Endodermal cell (in vitro differentiated cells): ENCODE results near the gene OPHN1. TPM values are rescaled to one million over a fixed set of nuclear protein-coding genes. Genes with fewer than 3 reads are reported as not detected.

Experiments
- DNase-seq: peaks from one replicate; pipeline ENCODE4 v3.0.0-alpha.2; 2017
- H3K27ac ChIP-seq: 2 replicates; pipeline ENCODE4 v1.5.1; 2013; ENCODE audit warnings: mild to moderate bottlenecking, low read depth, low read length, moderate library complexity
- H3K27me3 ChIP-seq: 2 replicates; pipeline ENCODE4 v1.6.1; 2013; ENCODE audit warnings: mild to moderate bottlenecking, low read length, moderate library complexity; ENCODE audit not compliant: insufficient read depth, control insufficient read depth, poor library complexity, severe bottlenecking
- H3K36me3 ChIP-seq: 2 replicates; pipeline ENCODE4 v1.7.0; 2013; ENCODE audit warnings: mild to moderate bottlenecking, low read length, moderate library complexity; ENCODE audit not compliant: control insufficient read depth, insufficient read depth
- H3K4me1 ChIP-seq: one replicate; pipeline ENCODE4 v1.7.0; 2013; ENCODE audit warnings: low read length; ENCODE audit not compliant: control insufficient read depth, insufficient read depth
- H3K4me3 ChIP-seq: 2 replicates; pipeline ENCODE4 v1.5.1; 2013; ENCODE audit warnings: mild to moderate bottlenecking, low read length, moderate library complexity
- H3K9ac ChIP-seq: 2 replicates; pipeline ENCODE4 v1.6.1; 2013; ENCODE audit warnings: mild to moderate bottlenecking, low read length, moderate library complexity; ENCODE audit not compliant: poor library complexity, severe bottlenecking; ENCODE audit errors: extremely low read depth
- H3K9me3 ChIP-seq: 2 replicates; pipeline ENCODE4 v1.6.1; 2013; ENCODE audit warnings: mild to moderate bottlenecking, low read length, moderate library complexity; ENCODE audit not compliant: control insufficient read depth
- H3K27ac Mint-ChIP-seq: 2 replicates; pipeline ENCODE4 v1.8.0; 2020; ENCODE audit warnings: mixed read lengths
- H3K27me3 Mint-ChIP-seq: 2 replicates; pipeline ENCODE4 v1.8.0; 2021; ENCODE audit warnings: mild to moderate bottlenecking, mixed read lengths; ENCODE audit not compliant: insufficient read depth
- H3K36me3 Mint-ChIP-seq: 2 replicates; pipeline ENCODE4 v1.8.0; 2020; ENCODE audit warnings: low read depth, mixed read lengths
- H3K4me1 Mint-ChIP-seq: 2 replicates; pipeline ENCODE4 v1.8.0; 2020; ENCODE audit warnings: mixed read lengths
- H3K4me3 Mint-ChIP-seq: 2 replicates; pipeline ENCODE4 v1.8.0; 2020; ENCODE audit warnings: mild to moderate bottlenecking, moderate library complexity, mixed read lengths
- H3K9me3 Mint-ChIP-seq: 2 replicates; pipeline ENCODE4 v1.8.0; 2020; ENCODE audit warnings: mild to moderate bottlenecking, mixed read lengths
- WGBS, 2 experiments: methylation state at CpG; one replicate each; pipeline versions ENCODE4 v1.1.5 to v1.1.7; 2013; ENCODE audit warnings: missing lambda C conversion rate in 2 of 2, mixed read lengths in 1 of 2; ENCODE audit not compliant: insufficient coverage in 1 of 2, insufficient read length in 1 of 2; 5-methylcytosine and 5-hydroxymethylcytosine counted together
- long read RNA-seq, 4 experiments: library from polyadenylated mRNA in 2 of 4; library from RNA in 1 of 4; library from capped mRNA in 1 of 4; stranded (forward) in 3 of 4; unstranded in 1 of 4; transcript quantifications; one replicate each; pipeline ENCODE4 v2.0.0, GENCODE V29; 2020 to 2021; ENCODE audit warnings: inconsistent platforms in 1 of 4
- polyA plus RNA-seq, 2 experiments: library from polyadenylated mRNA; stranded (reverse); fragments of 50-300 nt; gene quantifications; one replicate each; pipeline ENCODE4 v1.2.3, GENCODE V29; 2013
- total RNA-seq, 2 donors: library from RNA; stranded (reverse); fragmentation: NEBNext Ultra II Directional in 1 of 2; extraction: Animal tissue kit (Norgen Biotek cat#: 25700) in 1 of 2; gene quantifications; 2 replicates in 1 of 2; 3 replicates in 1 of 2; pipeline ENCODE4 v1.2.1, GENCODE V29; 2021
- TF ChIP-seq, protein P1 (sequence below): fragments of 200-600 bp; sonication (generic); conservative IDR thresholded peaks from 2 replicates; pipeline ENCODE4 v1.5.0; 2021; ENCODE audit warnings: antibody characterized with exemption, mild to moderate bottlenecking

Gene OPHN1, protein sequence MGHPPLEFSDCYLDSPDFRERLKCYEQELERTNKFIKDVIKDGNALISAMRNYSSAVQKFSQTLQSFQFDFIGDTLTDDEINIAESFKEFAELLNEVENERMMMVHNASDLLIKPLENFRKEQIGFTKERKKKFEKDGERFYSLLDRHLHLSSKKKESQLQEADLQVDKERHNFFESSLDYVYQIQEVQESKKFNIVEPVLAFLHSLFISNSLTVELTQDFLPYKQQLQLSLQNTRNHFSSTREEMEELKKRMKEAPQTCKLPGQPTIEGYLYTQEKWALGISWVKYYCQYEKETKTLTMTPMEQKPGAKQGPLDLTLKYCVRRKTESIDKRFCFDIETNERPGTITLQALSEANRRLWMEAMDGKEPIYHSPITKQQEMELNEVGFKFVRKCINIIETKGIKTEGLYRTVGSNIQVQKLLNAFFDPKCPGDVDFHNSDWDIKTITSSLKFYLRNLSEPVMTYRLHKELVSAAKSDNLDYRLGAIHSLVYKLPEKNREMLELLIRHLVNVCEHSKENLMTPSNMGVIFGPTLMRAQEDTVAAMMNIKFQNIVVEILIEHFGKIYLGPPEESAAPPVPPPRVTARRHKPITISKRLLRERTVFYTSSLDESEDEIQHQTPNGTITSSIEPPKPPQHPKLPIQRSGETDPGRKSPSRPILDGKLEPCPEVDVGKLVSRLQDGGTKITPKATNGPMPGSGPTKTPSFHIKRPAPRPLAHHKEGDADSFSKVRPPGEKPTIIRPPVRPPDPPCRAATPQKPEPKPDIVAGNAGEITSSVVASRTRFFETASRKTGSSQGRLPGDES
- total RNA-seq, result 1 to 10 TPM; 2.9 to 5.0 TPM
- polyA plus RNA-seq (2013, experiment 1 of 2), result 3.7 TPM
- polyA plus RNA-seq (2013, experiment 2 of 2), result 4.8 TPM
- long read RNA-seq, experiment 1, partial matches to known transcripts, result 0 of 3 reads
- long read RNA-seq, experiment 1, other reads (novel, unspliced or antisense), result 3 of 3 reads
- long read RNA-seq, experiment 2, partial matches to known transcripts, result 0 of 6 reads
- long read RNA-seq, experiment 2, other reads (novel, unspliced or antisense), result 6 of 6 reads
- long read RNA-seq, experiment 3, full-length matches to known transcripts, result 1 of 3 reads
- long read RNA-seq, experiment 3, partial matches to known transcripts, result 1 of 3 reads
- long read RNA-seq, experiment 3, other reads (novel, unspliced or antisense), result 1 of 3 reads
- long read RNA-seq, experiment 4, partial matches to known transcripts, result 2 of 4 reads
- long read RNA-seq, experiment 4, other reads (novel, unspliced or antisense), result 2 of 4 reads

DNA sequence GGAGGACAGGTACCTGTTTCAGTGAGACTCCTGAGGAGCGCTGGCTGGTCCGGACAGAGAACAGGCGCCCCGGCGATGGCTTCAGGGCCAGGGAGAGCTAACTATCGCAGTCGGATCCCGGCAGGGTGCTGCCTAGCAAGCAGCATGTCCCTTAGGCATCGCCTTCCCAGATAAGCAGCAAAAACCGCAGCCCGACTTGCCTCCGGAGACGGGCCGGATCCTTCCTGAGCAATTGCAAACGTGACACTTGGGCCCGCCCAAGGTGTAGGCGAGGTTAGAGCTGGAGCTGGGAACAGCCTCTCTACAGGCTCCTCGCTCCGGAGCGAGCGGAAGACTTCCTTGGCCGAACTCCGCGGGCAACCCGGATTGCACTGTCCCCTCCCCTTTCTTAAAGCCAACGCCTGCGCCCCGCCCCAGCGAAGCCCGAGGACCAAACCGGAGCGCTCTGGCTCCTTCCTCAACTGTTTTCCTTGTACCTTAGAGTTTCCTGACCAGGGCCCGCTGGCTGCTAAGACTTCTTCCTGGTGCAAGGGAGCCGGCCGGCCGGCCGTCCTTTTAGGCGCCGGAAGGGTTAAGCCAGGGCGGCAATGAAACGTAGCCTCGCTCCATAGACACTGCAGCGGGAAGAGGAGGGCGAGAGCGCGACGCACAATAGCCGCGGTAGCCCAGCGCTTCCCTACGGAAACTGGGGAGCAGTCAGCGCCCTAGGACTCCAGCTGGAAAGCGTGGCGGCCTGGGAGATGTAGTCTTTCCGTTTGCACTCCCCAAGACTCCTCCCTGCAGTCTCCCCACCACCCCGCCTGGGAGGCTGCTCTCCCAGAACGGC, at the start of gene OPHN1:
Gene OPHN1, minus strand, starts transcription at position 341 of the 826 bp plus-strand sequence. CDS start 475 bp downstream, outside the sequence.
- H3K4me1 Mint-ChIP-seq, result peaks cover 4% of the 10 kb centered on the region
- H3K36me3 Mint-ChIP-seq, result no peaks in the 10 kb centered on the region
- Histone ChIP-seq H3K9me3 (no peaks in the 10 kb centered on the region), H3K4me3 (peak within 1 kb of the TSS; percentile 83), H3K27me3 (no peaks in the 10 kb centered on the region), H3K4me1 (no peaks in the 10 kb centered on the region), H3K36me3 (no peaks in the 10 kb centered on the region), H3K9ac (peak within 1 kb of the TSS; percentile 25), H3K27ac (no peak within 1 kb of the TSS)
- 0 to 1% methylated on average over 16 to 57 of the region's 57 CpGs for WGBS, 2 experiments
- TF ChIP-seq, protein P1, sequence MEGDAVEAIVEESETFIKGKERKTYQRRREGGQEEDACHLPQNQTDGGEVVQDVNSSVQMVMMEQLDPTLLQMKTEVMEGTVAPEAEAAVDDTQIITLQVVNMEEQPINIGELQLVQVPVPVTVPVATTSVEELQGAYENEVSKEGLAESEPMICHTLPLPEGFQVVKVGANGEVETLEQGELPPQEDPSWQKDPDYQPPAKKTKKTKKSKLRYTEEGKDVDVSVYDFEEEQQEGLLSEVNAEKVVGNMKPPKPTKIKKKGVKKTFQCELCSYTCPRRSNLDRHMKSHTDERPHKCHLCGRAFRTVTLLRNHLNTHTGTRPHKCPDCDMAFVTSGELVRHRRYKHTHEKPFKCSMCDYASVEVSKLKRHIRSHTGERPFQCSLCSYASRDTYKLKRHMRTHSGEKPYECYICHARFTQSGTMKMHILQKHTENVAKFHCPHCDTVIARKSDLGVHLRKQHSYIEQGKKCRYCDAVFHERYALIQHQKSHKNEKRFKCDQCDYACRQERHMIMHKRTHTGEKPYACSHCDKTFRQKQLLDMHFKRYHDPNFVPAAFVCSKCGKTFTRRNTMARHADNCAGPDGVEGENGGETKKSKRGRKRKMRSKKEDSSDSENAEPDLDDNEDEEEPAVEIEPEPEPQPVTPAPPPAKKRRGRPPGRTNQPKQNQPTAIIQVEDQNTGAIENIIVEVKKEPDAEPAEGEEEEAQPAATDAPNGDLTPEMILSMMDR, result no peak
- peaks cover 62% of the 10 kb centered on the region for H3K9me3 Mint-ChIP-seq
- H3K27ac Mint-ChIP-seq, result peak within 1 kb of the TSS; percentile 79
- H3K4me3 Mint-ChIP-seq, result peak within 1 kb of the TSS; percentile 79
- DNase-seq, result peak; percentile 87
- H3K27me3 Mint-ChIP-seq, result peaks cover 4% of the 10 kb centered on the region

DNA sequence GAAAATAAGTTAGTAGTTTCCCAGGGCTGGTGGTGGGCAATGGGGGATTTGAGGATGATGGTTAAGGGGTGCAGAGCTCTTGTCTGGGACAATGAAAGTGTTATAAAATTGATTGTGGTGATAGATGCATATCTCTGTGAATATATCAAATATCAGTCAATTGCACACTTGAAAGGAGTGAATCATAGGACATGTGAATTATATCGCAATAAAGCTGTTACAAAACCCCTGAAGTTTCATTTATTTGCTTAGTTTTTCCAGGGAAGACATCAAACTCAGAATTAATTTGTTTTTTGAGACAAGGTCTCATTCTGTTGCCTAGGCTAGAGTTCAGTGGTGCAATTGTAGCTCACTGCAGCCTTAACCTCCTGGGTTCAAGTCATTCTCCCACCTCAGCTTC, 47.7 kb upstream of the OPHN1 start:
- Histone ChIP-seq H3K27me3 (no peaks in the 10 kb centered on the region), H3K9me3 (no peaks in the 10 kb centered on the region), H3K27ac (no peak overlapping the region), H3K4me1 (no peaks in the 10 kb centered on the region), H3K36me3 (no peaks in the 10 kb centered on the region), H3K4me3 (no peak overlapping the region), H3K9ac (no peak overlapping the region)
- Mint-ChIP-seq H3K4me1 (no peaks in the 10 kb centered on the region), H3K9me3 (peaks cover 47% of the 10 kb centered on the region), H3K4me3 (no peak overlapping the region), H3K27me3 (no peaks in the 10 kb centered on the region), H3K36me3 (no peaks in the 10 kb centered on the region), H3K27ac (no peak overlapping the region)
- WGBS, 2 experiments, result 100% methylated on average over 1 of the region's 1 CpG; no CpG with 5 or more reads in 1 of the 2 experiments
- TF ChIP-seq, protein P1, result no peak
- no peak for DNase-seq
